ENCODE measurements around the gene DCXR. TPM values are rescaled to one million over a fixed set of nuclear protein-coding genes. Genes with fewer than 3 reads are reported as not detected.

DCXR gene
- total RNA-seq, 1 experiment from 2014 or later, result 306 TPM

- TF ChIP-seq, protein P1, sequence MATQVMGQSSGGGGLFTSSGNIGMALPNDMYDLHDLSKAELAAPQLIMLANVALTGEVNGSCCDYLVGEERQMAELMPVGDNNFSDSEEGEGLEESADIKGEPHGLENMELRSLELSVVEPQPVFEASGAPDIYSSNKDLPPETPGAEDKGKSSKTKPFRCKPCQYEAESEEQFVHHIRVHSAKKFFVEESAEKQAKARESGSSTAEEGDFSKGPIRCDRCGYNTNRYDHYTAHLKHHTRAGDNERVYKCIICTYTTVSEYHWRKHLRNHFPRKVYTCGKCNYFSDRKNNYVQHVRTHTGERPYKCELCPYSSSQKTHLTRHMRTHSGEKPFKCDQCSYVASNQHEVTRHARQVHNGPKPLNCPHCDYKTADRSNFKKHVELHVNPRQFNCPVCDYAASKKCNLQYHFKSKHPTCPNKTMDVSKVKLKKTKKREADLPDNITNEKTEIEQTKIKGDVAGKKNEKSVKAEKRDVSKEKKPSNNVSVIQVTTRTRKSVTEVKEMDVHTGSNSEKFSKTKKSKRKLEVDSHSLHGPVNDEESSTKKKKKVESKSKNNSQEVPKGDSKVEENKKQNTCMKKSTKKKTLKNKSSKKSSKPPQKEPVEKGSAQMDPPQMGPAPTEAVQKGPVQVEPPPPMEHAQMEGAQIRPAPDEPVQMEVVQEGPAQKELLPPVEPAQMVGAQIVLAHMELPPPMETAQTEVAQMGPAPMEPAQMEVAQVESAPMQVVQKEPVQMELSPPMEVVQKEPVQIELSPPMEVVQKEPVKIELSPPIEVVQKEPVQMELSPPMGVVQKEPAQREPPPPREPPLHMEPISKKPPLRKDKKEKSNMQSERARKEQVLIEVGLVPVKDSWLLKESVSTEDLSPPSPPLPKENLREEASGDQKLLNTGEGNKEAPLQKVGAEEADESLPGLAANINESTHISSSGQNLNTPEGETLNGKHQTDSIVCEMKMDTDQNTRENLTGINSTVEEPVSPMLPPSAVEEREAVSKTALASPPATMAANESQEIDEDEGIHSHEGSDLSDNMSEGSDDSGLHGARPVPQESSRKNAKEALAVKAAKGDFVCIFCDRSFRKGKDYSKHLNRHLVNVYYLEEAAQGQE (IDR thresholded peaks at IDR 0.05; ENCODE audit: low read depth), result no peak
- no peak for TF ChIP-seq ELF1 (IDR thresholded peaks at IDR 0.05; ENCODE audit: borderline replicate concordance, low read depth)
- no peak for TF ChIP-seq POLR2A (IDR thresholded peaks at IDR 0.05; ENCODE audit: borderline replicate concordance, extremely low read depth, insufficient read depth, insufficient read length)
- no peak for TF ChIP-seq CEBPB (IDR thresholded peaks at IDR 0.05; ENCODE audit: low read depth)
- no peak for TF ChIP-seq ZFX (IDR thresholded peaks at IDR 0.05)
- TF ChIP-seq, protein P2, sequence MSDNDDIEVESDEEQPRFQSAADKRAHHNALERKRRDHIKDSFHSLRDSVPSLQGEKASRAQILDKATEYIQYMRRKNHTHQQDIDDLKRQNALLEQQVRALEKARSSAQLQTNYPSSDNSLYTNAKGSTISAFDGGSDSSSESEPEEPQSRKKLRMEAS (IDR thresholded peaks at IDR 0.05), result no peak
Measured at GRCh38 chr17:82017612-82018151, 19.8 kb downstream of the DCXR start (continued).

DNA sequence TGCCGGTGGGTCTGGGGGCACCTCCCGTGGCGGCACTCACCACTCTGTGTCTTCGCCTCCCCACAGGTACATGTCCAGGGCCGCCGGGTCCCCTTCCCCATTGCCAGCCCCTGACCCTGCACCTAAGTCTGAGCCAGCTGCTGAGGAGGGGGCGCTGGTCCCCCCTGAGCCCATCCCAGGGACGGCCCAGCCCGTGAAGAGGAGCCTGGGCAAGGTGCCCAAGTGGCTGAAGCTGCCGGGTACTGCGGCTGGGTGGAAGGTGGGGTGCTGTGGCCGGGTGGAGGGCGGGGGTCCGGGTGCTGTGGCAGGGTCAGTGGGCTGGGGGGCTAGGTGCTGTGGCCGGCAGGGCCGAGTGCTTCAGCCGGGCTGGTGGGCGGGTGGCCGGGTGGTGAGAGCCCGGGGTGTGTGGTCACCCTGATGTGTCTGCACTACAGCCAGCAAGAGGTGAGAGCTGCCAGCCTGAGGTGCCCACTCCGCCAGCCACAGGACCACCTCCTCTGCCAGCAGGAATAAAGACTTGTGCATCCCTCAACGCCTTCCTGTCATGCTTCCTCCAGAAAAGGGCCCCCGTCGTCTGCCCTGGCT lies 20.5 kb downstream of the DCXR start:
- H3K9ac ChIP-seq (ENCODE audit: low read length), result no peak overlapping the region
- H3K27me3 ChIP-seq (ENCODE audit: insufficient read depth, low read length), result no peaks in the 10 kb centered on the region
- H3K9me2 ChIP-seq (ENCODE audit: insufficient read depth), result no peaks in the 10 kb centered on the region
- no TSS peak for BruUV-seq (replicated peaks)
- H3K4me3 ChIP-seq (replicated peaks in 1 of 2; ENCODE audit: low read depth in 1 of 2, low read length in 2 of 2), result no peak overlapping the region
- peaks cover 4% of the 10 kb centered on the region; the same call in 1 of the 2 replicates for H4K20me1 ChIP-seq (ENCODE audit: insufficient read depth)
- no peak overlapping the region for H3K4me2 ChIP-seq (ENCODE audit: low read length)
- H2AFZ ChIP-seq (ENCODE audit: low read depth, low read length, poor library complexity, severe bottlenecking), result no peak overlapping the region
- H3K9me3 ChIP-seq (ENCODE audit: control insufficient read depth in 1 of 2, insufficient read depth in 1 of 2, low read depth in 1 of 2, low read length in 2 of 2), result no peaks in the 10 kb centered on the region
- H3K36me3 ChIP-seq (ENCODE audit: control insufficient read depth in 1 of 2, insufficient read depth in 2 of 2, low read length in 2 of 2), result peaks cover 0 to 10% of the 10 kb centered on the region in 2 experiments; a peak in 1 of 4 replicates
- DNase-seq (ENCODE audit: low read depth, low spot score) (no peak), ATAC-seq (no peak)
- ChIA-PET CTCF (no interaction called here), POLR2A (interaction anchor here (0.9 kb wide), 1 partner anchor 57 kb away, joined by 3 read pairs; no protein-coding TSS in a partner anchor), RAD21 (ENCODE audit: low non-redundant PET in 1 of 2, low total read pairs in 2 of 2, uncharacterized antibody in 2 of 2, unreplicated experiment in 2 of 2) (no interaction called here)
- peak overlapping the region; percentile 36; the same call in 1 of the 2 replicates for H3K27ac ChIP-seq (ENCODE audit: low read depth, low read length)
- peaks cover 21 to 36% of the 10 kb centered on the region in 2 experiments for H3K4me1 ChIP-seq (ENCODE audit: control insufficient read depth in 1 of 2, insufficient read depth in 2 of 2, low read length in 2 of 2)
- intact Hi-C loops (cut with micrococcal nuclease), result no loop called here
- peaks cover 27% of the 10 kb centered on the region for H3K79me2 ChIP-seq (ENCODE audit: insufficient read depth, low read length)
- TF ChIP-seq, protein P3, sequence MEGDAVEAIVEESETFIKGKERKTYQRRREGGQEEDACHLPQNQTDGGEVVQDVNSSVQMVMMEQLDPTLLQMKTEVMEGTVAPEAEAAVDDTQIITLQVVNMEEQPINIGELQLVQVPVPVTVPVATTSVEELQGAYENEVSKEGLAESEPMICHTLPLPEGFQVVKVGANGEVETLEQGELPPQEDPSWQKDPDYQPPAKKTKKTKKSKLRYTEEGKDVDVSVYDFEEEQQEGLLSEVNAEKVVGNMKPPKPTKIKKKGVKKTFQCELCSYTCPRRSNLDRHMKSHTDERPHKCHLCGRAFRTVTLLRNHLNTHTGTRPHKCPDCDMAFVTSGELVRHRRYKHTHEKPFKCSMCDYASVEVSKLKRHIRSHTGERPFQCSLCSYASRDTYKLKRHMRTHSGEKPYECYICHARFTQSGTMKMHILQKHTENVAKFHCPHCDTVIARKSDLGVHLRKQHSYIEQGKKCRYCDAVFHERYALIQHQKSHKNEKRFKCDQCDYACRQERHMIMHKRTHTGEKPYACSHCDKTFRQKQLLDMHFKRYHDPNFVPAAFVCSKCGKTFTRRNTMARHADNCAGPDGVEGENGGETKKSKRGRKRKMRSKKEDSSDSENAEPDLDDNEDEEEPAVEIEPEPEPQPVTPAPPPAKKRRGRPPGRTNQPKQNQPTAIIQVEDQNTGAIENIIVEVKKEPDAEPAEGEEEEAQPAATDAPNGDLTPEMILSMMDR (IDR thresholded peaks at IDR 0.05 in 2 of 3, conservative IDR thresholded peaks at IDR 0.05 in 1 of 3; ENCODE audit: borderline replicate concordance in 1 of 3, insufficient read depth in 1 of 3, low read depth in 2 of 3, low read length in 2 of 3), result no peak
- no peak for TF ChIP-seq ZFX (IDR thresholded peaks at IDR 0.05)
- TF ChIP-seq POLR2AphosphoS5 (IDR thresholded peaks at IDR 0.05; ENCODE audit: low read depth, low read length), result no peak
- TF ChIP-seq EGR1 (IDR thresholded peaks at IDR 0.05; ENCODE audit: low read depth), result no peak
- no peak for TF ChIP-seq RAD21 (IDR thresholded peaks at IDR 0.05; ENCODE audit: low read depth)
- TF ChIP-seq SIN3A (IDR thresholded peaks at IDR 0.05; ENCODE audit: low read depth), result no peak
- no peak for TF ChIP-seq ZNF274 (IDR thresholded peaks at IDR 0.05; ENCODE audit: low read depth, low read length)
- no peak for TF ChIP-seq SRF (IDR thresholded peaks at IDR 0.05; ENCODE audit: low read depth)
- TF ChIP-seq CBX3 (IDR thresholded peaks at IDR 0.05; ENCODE audit: low read depth), result no peak
- TF ChIP-seq, protein P4, sequence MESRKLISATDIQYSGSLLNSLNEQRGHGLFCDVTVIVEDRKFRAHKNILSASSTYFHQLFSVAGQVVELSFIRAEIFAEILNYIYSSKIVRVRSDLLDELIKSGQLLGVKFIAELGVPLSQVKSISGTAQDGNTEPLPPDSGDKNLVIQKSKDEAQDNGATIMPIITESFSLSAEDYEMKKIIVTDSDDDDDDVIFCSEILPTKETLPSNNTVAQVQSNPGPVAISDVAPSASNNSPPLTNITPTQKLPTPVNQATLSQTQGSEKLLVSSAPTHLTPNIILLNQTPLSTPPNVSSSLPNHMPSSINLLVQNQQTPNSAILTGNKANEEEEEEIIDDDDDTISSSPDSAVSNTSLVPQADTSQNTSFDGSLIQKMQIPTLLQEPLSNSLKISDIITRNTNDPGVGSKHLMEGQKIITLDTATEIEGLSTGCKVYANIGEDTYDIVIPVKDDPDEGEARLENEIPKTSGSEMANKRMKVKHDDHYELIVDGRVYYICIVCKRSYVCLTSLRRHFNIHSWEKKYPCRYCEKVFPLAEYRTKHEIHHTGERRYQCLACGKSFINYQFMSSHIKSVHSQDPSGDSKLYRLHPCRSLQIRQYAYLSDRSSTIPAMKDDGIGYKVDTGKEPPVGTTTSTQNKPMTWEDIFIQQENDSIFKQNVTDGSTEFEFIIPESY (IDR thresholded peaks at IDR 0.05; ENCODE audit: extremely low read depth, insufficient replicate concordance, low read length), result no peak
- no peak for TF ChIP-seq ELF1 (IDR thresholded peaks at IDR 0.05; ENCODE audit: borderline replicate concordance, low read depth)
- no peak for TF ChIP-seq ATF3 (IDR thresholded peaks at IDR 0.05)
- TF ChIP-seq TCF7L2 (IDR thresholded peaks at IDR 0.05; ENCODE audit: borderline replicate concordance, extremely low read depth, insufficient read depth, insufficient read length), result no peak
